Lung (tissue), 12 donors: ENCODE results near the gene MBNL1. TPM values are rescaled to one million over a fixed set of nuclear protein-coding genes. Genes with fewer than 3 reads are reported as not detected.
"Not testable (repeated sequence)": the region's sequence is repeated elsewhere in the genome, so short reads cannot be mapped to it uniquely, and the experiment has no call there.

ENCODE experiments used
- ATAC-seq: fragments of 200-7000 bp; cut with Tn5 transposase; one replicate; pipeline ENCODE4 v1.9.1; 2020; ENCODE audit warnings: moderate number of reproducible peaks; ENCODE audit not compliant: insufficient read depth, low FRiP score
- DNase-seq, 3 donors: peaks; one replicate each; pipeline ENCODE4 v3.0.0-alpha.2; 2013 to 2017
- H3K27ac ChIP-seq, 2 donors: one replicate each; pipeline ENCODE4 v1.5.1; 2013; ENCODE audit warnings: mild to moderate bottlenecking in 2 of 2, moderate library complexity in 2 of 2, control low read depth in 1 of 2, inconsistent platforms in 1 of 2, low read depth in 1 of 2, low read length in 1 of 2
- H3K27me3 ChIP-seq, 3 donors: one replicate each; pipeline ENCODE4 v1.5.1; 2013; ENCODE audit warnings: low read length in 2 of 3; ENCODE audit not compliant: control insufficient read depth in 3 of 3, insufficient read depth in 3 of 3
- H3K36me3 ChIP-seq, 4 donors: one replicate each; pipeline ENCODE4 v1.5.1; 2013; ENCODE audit warnings: low read length in 4 of 4, mild to moderate bottlenecking in 1 of 4, moderate library complexity in 1 of 4; ENCODE audit not compliant: control insufficient read depth in 4 of 4, insufficient read depth in 4 of 4
- H3K4me1 ChIP-seq, 5 donors: one replicate each; pipeline ENCODE4 v1.5.1; 2013; ENCODE audit warnings: low read length in 5 of 5, mild to moderate bottlenecking in 2 of 5, moderate library complexity in 1 of 5; ENCODE audit not compliant: control insufficient read depth in 5 of 5, insufficient read depth in 5 of 5
- H3K4me3 ChIP-seq: one replicate; pipeline ENCODE4 v1.5.1; 2013; ENCODE audit warnings: mild to moderate bottlenecking, control low read depth, moderate library complexity
- H3K9ac ChIP-seq, 2 donors: one replicate each; pipeline ENCODE4 v1.5.1; 2013; ENCODE audit warnings: low read length in 2 of 2, control low read depth in 1 of 2; ENCODE audit not compliant: insufficient read depth in 1 of 2
- H3K9me3 ChIP-seq, 4 donors: one replicate each; pipeline ENCODE4 v1.5.1; 2013; ENCODE audit warnings: low read length in 3 of 4, mild to moderate bottlenecking in 1 of 4, moderate library complexity in 1 of 4; ENCODE audit not compliant: control insufficient read depth in 4 of 4, insufficient read depth in 3 of 4
- CTCF ChIP-seq: IDR thresholded peaks from 2 replicates; pipeline ENCODE4 v1.5.1; 2012; ENCODE audit warnings: mild to moderate bottlenecking; ENCODE audit errors: control extremely low read depth, extremely low read depth
- WGBS, 2 donors: extraction: QIAGEN DNeasy Blood & Tissue Kit; methylation state at CpG; one replicate each; pipeline ENCODE4 v1.1.7; 2013; 5-methylcytosine and 5-hydroxymethylcytosine counted together
- polyA plus RNA-seq, 2 donors: library from polyadenylated mRNA; stranded (reverse); fragments of 200-250 nt; gene quantifications; one replicate each; pipeline ENCODE4 v1.2.1, GENCODE V29; 2013
- total RNA-seq, 2 donors: library from RNA; depleted of rRNA in 1 of 2; stranded (reverse); fragments of >200 nt in 1 of 2; gene quantifications; one replicate each; pipeline ENCODE4 v1.2.1, GENCODE V29; 2014 to 2021
- donor health status: control.
- donor health status: control.
- donor health status: Bipolar disorder and iron deficiency.
- donor health status: healthy.
- donor health status: DM: yes; HTN: yes; CAD: no.

The MBNL1 gene
- total and polyA plus RNA-seq, 4 donors: 55.3 to 266 (median 165) TPM

GRCh38 chr3:152365766-152366593 lies 97.3 kb downstream of the MBNL1 start:
- 72 to 87% methylated on average over 4 of the region's 4 CpGs for WGBS, 2 donors
- Histone ChIP-seq H3K27me3 (no peaks in the 10 kb centered on the region), H3K27ac (no peak overlapping the region), H3K9me3 (no peaks in the 10 kb centered on the region), H3K4me3 (no peak overlapping the region), H3K9ac (no peak overlapping the region), H3K36me3 (peaks cover 0 to 1% (median 0%) of the 10 kb centered on the region in 4 donors), H3K4me1 (peaks cover 0 to 16% (median 0%) of the 10 kb centered on the region in 5 donors)
- peak; percentile 62 for ATAC-seq
- TF ChIP-seq CTCF: no peak
- no peak for DNase-seq

DNA sequence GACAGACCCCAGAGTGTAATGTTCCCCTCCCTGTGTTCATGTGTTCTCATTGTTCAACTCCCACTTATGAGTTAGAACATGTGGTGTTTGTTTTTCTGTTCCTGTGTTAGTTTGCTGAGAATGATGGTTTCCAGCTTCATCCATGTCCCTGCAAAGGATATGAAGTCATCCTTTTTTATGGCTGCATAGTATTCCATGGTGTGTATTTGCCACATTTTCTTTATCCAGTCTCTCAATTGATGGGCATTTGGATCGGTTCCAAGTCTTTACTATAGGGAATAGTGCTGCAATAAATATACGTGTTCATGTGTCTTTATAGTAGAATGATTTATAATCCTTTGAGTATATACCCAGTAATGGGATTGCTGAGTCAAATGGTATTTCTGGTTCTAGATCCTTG lies 98.5 kb downstream of the MBNL1 start:
- peaks cover 0 to 11% (median 0%) of the 10 kb centered on the region in 5 donors for H3K4me1 ChIP-seq
- not testable (repeated sequence) for ATAC-seq

GRCh38 chr3:152372633-152373032 lies 103.9 kb downstream of the MBNL1 start:
- ATAC-seq, H3K9me3 ChIP-seq, H3K4me3 ChIP-seq, H3K9ac ChIP-seq, H3K27ac ChIP-seq, DNase-seq, H3K36me3 ChIP-seq, H3K27me3 ChIP-seq: not testable (repeated sequence)
- WGBS, 2 donors: 94 to 98% methylated on average over 6 of the region's 6 CpGs
- peaks cover 0 to 19% (median 3%) of the 10 kb centered on the region in 5 donors for H3K4me1 ChIP-seq

More for the DNA sequence above, 98.5 kb downstream of the MBNL1 start:
- not testable (repeated sequence) for H3K9ac ChIP-seq, H3K36me3 ChIP-seq, H3K27me3 ChIP-seq, H3K9me3 ChIP-seq, H3K27ac ChIP-seq, H3K4me3 ChIP-seq, DNase-seq
- 82 to 91% methylated on average over 2 of the region's 2 CpGs for WGBS, 2 donors

DNA sequence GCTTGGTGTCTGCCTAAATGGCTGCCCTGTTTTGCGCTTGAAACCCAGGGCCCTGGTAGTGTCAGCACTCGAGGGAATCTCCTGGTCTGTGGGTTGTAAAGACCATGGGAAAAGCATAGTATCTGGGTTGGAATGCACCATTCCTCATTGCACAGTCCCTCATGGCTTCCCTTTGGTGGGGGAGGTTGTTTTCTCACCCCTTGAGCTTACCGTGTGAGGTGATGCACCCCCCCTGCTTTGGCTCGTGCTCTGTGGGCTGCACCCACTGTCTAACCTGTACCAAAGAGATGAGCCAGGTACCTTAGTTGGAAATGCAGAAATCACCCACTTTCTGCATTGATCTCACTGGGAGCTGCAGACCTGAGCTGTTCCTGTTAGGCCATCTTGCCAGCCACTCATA lies 104.7 kb downstream of the MBNL1 start:
- ATAC-seq: no peak
- peaks cover 0 to 19% (median 3%) of the 10 kb centered on the region in 5 donors for H3K4me1 ChIP-seq
- TF ChIP-seq CTCF: no peak

More for the DNA sequence above, 104.7 kb downstream of the MBNL1 start:
- no peak for DNase-seq
- Histone ChIP-seq H3K36me3 (peaks cover 0 to 2% (median 0%) of the 10 kb centered on the region in 4 donors), H3K9ac (no peak overlapping the region), H3K9me3 (no peaks in the 10 kb centered on the region), H3K4me3 (no peak overlapping the region), H3K27me3 (no peaks in the 10 kb centered on the region), H3K27ac (no peak overlapping the region)
- WGBS, 2 donors: 83 to 88% methylated on average over 4 of the region's 4 CpGs
